HG03442 (cell line): ENCODE results near the gene TTC3.

ENCODE experiments used
- ATAC-seq: cut with Tn5 transposase; IDR thresholded peaks from one replicate; pipeline ENCODE4 v1.9.1; 2021; ENCODE audit warnings: mild to moderate bottlenecking, moderate library complexity; ENCODE audit not compliant: unreplicated experiment

TTC3 gene

DNA sequence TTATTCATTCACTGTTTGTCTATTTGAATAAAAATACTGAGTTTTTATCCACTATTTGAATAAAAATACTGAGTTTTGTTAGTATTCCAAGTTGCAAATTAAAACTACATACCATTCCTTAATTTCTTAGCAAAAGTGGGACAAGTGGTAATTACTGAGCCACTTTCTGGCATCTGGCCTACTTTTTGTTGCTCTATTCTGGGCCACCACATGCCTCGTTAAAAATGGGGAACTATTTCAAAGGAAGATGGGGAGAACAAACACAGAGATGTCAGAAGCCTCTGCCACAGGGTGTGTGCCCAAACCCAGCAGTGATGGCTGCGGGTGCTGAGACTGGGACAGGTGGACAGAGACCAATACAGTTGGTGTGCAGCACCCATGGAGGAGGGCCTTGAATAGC, 14.8 kb upstream of the TTC3 start:
- ATAC-seq: no peak

DNA sequence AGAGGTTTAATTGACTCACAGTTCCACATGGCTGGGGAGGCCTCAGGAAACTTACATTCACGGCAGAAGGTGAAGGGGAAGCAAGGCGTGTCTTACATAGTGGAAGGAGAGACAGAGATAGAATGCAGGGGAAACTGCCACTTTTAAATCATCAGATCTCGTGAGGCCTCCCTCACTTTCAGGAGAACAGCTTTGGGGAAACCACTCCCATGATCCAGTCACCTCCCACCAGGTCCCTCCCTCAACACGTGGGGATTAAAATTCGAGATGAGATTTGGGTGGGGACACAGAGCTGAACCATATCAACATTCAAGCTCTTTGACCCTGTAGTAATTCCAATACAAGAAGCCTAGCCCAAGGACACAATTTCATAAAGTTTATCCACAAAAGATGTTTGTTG, 13.9 kb upstream of the TTC3 start:
- ATAC-seq: no peak

DNA sequence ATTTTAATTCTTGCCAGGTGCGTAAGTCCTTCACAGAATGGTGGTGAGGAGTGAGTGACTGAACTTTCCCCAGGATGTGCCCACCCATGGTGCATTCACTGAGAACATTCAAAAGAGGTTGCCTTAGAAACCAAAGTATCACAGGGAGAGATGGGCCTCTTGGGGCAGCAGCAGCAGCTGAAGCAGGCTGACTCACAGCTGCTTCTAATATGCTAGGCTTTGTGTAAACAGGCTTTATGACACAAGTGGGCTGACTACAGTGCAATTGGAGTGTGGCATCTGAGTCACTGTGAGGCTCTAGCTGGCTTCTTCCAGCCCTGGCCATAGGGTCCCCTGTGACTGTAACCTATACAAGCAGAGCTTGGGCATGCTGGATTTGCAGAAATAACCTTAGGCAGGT, 12.8 kb upstream of the TTC3 start:
- ATAC-seq: no peak

DNA sequence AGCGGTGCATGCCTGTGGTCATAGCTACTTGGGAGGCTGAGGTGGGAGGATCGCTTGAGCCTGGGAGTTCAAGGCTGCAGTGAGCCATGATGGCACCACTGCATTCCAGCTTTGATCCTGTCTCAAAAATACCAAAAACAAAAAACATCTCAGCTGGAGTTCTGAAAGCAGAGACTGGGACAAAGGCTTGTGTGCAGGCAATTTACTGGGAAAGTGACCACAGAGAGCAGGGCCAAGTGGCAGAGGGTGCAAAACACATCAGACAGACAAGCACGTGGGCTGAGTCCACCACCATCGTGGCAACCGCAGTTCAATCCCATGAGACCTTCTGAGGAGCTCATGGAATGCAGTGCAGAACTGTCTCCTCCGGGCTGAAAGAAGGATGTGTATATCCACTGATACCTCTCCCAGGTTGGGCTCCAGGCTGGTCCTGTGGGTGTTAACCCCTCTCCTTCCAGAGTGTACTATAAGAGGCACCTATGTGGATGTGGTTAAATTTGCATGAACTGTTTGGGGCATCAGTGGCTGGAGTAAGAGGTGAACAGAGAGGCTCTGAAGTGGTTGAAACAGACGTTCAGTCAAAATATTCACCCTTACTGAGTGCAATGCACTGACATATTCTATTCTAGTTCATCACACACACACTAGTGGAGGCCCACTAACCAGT, 11.0 kb upstream of the TTC3 start:
- ATAC-seq: no peak

DNA sequence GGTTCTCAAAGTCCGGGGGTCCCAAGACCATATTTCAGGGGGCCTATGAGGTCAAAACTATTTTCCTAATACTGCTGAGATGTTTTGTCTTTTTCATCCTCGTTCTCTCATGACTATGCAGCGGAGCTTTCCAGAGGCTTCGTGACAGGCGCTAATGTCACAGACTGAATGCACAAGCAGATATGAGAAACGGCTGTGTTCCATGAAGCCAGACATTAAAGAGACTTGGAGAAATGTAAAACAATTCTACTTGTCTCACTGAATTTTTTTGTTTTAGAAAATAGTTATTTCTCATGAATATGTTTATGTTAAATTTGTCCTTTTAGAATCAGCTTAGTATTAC, 10.5 kb upstream of the TTC3 start:
- no peak for ATAC-seq

DNA sequence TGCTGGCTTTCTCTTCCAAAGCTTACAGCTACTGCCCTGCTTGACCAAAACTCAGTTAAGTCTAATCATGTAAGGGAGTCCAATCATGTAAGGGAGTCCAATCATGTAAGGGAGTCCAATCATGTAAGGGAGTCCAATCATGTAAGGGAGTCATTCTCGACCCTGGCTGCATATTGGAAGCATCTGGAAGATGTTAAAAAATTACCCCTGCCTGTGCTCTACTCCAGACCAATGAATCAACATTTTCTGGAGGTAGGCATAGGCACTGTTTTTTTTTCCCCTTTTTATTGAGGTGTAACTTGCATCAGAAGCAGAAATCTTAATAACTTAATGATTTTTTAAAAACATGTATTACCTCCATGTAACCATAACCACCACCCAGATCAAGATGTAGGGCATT, 9.6 kb upstream of the TTC3 start:
- ATAC-seq: no peak

DNA sequence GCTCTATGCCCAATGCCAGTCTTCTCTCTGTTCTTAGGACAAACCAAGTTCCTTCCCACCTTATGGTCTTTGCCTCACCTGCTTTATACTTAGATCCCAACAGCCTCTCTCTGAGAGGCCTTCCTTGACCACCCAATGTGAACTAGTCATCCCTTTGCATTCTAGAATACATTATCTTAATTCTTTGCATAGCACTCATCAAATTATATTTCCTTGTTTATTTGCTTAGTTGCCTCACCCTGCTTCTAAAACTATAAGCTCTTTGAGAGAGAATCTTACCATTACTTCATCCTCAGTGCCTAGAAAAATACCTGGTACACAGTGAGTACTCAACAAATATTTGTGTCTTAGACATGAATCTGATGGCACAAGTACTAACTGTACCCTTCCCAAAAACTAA, 8.2 kb upstream of the TTC3 start:
- no peak for ATAC-seq

DNA sequence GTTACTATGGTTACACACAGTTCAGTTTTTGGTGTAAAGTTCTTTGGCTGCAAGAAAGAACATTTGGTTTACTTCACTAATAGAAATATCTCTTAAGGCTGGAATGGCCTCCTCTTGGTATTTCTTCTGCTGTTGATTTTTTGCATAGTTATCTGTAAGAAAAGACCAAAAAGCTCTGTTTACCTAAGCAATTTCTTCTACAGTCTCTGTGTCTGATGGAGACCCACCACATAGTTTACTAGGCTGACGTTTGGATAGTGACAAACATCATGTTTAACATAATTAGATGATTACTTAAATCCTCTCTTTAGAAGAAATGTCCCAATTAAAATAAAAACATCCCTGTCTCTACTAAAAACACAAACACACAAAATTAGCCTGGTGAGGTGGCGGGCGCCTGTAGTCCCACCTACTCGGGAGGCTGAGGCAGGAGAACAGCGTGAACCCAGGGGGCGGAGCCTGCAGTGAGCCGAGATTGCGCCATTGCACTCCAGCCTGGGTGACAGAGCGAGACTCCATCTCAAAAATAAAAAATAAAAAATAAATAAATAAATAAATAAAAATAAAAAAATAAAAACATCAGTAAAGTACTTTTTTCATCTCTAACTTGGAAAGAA, 7.4 kb upstream of the TTC3 start:
- ATAC-seq: no peak

DNA sequence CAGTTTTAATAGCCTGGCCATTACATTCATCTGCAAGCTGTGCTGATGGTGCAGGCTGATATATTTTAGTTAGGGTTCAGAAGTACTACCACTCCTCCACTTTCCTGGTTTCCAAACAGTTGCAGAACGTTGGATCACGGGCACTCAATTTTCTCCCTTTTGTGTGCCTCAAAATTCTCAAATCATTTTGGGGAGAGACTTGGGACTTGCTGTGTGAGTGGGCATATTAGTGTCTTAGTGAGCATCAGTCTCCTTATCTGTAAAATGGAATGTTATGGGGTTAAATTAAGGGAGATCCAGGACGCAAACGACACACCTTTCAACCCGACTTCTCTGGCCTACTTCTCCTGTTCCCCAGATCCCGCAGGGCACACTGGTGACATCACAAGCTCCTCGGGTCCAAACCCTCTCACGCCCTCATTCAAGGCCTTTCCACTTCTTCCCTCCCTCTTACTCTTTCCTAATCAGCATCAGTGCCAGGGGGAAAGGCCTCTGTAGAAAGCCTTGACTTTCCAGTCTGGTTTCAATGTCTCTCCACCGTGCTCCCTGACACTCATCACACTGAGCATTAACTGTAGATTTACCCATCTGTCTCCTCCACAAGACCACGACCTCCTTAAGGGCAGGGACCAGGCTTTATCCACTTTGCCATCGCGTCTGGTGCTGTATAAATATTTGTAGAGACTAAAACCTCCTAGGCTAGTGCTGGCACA, 1.3 kb upstream of the TTC3 start:
- no peak for ATAC-seq

DNA sequence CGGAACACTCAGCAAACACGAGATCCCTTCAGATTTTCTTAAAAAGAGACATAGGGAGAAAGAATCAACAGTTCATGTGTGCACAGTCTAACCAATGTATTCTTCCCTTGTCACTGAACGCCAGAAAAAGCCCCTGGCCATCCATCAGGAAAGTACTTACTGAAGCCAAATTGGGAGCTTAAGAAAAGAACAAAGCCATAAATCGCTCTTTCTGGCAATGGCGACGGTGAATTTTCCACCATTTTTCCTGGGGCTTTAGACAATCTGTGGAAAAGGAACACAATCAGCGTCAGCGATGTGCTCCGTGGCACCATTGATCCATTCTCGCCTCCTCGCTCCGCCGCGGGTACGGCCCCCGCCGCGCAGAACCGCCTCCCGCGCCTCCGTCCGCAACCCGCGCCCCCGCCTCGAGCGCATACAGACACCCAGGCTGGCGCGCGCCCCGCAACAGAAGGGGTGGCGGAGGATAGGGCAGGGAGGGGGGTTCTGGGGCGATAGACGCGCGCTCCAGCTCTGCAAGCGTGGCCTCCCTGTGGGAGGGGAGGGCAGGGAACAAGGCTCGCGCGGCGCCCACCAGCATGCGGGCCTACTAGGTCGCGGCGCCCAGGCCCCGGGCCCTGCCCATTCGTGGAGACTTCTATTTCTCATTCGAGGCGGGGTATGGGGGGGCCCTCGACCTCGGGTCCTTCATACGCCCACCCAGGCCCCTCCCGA, 623 bp upstream of the TTC3 start:
- peak; percentile 32 for ATAC-seq

DNA sequence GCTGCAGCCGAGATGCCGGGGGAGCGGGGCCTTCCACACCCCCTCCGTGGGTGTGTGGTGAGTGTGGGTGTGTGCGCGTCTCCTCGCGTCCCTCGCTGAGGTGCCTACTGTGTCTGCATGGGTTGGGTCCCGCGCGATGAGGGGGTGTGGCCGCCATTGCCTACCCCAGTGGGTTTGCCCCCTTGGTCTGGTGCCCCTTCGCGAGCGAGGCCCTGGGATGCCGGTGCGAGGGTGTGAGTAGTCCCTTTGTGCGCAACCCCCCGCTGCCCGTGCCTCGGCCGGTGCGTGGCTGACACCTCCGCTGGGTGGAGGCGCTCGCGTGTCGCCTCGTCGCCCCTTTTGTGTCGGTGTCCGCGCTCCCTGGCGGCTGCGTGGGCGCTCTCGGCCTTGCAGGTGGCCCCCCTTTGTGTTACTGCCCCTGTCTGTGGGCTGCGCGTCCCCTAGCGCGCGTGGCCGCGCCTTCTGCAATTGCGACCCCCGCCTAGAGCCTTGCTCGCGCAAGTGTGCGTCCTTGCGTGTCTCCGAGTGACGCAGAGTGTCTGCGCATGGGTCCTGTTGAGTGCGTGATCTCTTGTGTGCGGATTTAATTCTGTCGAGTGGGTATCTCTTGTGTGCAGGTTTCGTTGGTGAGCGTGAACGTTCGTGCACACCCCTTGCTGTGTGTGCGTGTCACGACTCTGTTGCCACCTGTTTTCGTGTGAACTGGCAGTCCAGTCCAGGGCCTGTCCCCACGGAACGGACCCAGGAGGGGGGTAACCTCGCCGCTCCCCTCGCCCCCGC, 553 bp downstream of the TTC3 start:
- peak; percentile 29 for ATAC-seq

DNA sequence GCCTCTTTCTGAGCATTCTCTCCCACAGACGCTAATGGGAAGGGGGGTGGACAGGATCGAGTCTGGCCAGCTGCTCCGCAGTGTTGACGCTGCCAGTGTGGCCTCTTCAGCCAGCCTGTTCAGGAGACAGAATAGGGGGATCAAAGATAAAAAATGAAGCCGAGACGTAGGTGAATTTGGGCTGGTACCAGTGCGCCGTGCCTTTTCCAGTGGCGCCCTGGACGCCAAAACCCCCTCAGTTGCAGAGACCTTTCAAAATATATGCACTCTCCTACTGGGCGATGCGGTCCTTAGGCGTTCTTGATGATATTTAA, 1.1 kb downstream of the TTC3 start:
- no peak for ATAC-seq

DNA sequence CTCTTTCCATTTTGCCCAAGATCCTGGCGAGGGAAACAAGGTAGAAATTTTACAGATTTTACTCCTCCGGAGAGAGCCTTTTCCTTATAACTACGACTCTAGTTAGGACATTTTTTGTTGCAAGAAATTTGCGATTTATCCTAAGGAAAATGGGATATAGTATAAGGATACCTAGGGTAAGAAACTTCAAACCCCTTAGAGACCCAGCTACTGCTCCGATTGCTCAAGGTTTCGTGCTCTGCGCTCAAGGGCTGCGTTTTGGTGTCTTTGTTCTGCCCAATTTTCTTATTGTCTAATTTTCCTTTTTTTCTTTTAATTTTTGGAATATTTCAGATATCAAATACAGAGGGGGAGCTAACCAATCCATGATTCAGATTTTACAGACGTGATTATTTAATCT, 1.5 kb downstream of the TTC3 start:
- ATAC-seq: no peak

DNA sequence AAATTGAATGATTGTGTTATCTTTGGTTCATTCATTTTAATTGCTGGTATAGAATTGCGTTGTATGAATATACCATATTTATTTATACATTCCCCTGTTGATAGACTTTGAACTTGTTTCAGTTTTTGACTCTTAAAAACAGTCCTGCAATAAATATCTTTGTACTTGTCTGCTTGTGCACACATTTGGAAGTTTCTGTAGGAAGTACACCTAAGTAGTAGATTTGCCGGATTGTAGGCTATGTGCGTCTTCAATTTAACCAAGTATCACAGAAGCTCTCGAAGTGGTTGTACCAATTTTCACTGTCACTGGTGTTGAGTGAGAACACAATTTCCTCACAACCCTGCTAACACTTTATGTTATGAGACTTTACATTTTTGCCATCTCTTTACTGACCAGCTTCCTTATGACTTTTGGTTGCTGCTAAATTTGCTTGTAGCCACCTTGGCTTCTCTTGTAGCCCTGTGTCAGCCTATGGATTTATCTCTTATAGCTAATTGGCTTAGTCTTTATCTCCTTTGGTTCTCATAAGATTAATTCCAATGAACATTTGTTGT, 2.2 kb downstream of the TTC3 start:
- no peak for ATAC-seq

DNA sequence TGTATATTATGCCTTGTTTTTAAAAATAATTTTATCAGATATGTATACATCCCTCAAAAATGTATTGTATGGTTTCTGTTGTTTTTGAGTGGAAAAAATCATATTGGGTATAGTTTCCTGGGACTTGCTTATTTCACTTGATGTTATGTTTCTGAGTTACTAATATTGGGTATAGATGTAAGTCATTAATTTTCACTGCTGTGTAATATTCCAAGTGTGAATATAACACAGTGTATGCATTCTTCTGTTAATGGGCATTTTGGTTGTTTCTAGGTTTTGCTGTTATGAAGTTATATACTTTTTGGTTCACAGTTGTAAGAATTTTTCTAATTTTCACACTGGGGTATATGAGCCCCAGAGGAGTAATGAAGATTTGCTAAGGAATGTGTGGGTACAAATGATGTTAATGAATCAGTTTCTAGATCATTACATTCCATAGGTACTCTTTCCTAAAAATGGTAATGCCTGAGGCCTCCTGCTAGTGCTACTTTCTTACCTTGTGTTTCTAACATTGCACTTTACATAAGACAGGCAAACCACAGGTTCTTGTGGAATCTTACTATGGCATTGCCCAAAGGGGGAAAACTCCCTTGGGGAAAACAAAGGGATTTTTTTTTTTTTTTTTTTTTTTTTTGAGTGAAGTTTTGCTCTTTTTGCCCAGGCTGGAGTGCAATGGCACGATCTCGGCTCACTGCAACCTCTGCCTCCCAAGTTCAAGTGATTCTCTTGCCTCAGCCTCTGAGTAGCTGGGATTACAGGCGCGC, 3.2 kb downstream of the TTC3 start:
- no peak for ATAC-seq

DNA sequence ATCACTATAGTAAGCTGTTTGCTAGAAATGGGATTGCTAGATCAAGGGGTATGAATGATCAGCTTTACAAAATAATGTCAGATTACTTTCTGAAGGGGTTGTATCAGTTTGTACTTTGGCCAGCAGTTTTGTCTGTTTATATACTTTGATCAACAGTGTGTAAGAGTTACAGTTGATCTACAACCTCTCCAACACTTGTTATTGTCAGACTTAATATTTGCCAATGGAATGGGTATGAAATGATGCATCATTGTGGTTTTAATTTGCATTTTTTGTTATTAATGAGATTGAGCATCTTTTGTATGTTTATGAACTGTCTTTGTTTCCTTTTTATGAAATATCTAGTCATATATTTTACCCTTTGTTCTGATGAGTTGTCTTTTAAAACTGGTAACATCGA, 4.3 kb downstream of the TTC3 start:
- no peak for ATAC-seq

DNA sequence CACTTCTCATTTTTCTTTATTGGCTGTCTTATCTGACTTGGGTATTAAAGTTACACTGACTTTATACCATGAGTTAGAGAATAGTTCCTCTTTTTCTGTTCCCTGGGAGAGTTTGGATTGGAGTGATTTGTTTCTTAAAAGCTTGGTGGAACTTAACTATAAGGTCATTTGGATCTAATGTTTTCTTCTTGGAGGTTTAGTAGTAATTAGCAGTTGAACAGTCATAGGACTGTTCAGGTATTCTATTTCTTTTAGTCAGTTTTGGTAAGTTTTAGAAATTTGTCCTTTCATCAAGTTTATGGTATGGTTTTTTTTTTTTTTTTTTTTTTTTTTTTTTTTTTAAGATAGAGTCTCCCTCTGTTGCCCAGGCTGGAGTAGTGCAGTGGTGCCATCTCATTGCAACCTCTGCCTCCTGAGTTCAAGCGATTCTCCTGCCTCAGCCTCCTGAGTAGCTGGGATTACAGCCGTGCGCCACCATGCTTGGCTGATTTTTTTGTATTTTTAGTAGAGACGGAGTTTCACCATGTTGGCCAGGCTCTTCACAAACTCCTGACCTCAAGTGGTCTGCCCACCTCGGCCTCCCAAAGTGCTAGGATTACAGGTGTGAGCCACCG, 6.3 kb downstream of the TTC3 start:
- ATAC-seq: no peak

DNA sequence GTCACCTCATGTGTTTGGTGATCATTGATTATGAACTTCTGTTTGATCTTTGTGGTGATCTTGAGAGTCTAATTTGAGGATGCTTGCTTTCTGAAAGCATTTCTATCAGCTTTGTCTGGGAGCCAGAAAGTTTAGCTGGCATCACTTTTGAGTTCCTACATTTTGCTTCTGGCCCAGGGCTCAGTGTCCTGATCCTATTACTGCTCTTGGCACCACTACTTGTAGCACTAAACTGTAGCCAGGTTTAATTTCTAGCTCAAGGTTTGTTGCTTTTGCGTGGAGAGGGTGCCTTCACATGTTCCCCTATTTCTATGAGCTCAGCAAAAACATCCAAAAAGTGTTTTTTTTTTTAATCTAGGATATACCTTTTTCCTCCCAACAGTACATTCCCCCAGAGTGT, 9.3 kb downstream of the TTC3 start:
- no peak for ATAC-seq

DNA sequence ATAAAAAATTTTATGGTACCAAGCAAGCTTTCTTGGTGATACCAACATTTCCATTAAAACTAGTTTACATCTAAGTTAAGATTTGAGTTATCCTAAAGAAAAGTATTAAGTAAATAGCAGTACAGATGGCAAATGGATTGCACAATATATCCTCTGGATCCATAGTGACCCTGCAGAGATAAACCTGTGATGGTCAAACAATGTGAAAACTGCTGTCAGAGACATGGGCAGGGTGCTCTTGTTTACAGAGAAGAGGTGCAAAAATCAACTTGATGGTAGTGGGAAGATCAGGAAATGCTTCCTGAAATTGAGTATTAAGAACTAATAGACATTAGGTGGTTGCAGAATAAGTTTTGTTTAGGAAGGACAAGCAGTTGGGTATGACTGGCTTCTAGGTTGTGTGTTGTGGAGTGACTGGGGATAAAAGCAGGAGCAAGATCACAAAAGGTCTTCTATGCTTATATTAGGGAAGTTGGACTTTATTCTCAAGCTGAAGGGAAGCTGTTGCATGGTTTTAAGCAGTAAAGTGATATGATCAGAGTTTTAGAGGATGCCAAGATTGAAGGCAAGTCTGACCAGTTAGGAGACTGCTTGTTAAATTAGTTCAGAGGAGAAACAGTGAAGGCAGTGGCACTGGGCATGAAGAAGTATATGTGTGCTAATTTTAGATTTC, 9.9 kb downstream of the TTC3 start:
- no peak for ATAC-seq
